SK-N-SH (cell line): ENCODE data around the gene TNXB. TPM values are rescaled to one million over a fixed set of nuclear protein-coding genes. Genes with fewer than 3 reads are reported as not detected.

Experiments
- CTCF ChIA-PET: fragments of 300-600, 350-600 bp; formaldehyde crosslinking; extraction: SDS; loops from one replicate; lab custom pipeline; 2021; lab: Yijun Ruan, JAX
- POLR2A ChIA-PET: fragments of 350-600 bp; sonication (Branson Sonifier 250); formaldehyde crosslinking; extraction: SDS; loops from one replicate; lab custom pipeline; 2020; ENCODE audit warnings: antibody characterized with exemption, inconsistent platforms; lab: Yijun Ruan, JAX
- DNase-seq: peaks from one replicate; pipeline ENCODE4 v3.0.0; 2012
- H2AFZ ChIP-seq: fragments of 200-600 bp; sonication (generic); 2 replicates; pipeline ENCODE4 v1.8.1; 2016; ENCODE audit warnings: antibody characterized with exemption, mild to moderate bottlenecking, low read depth
- H3F3A ChIP-seq: fragments of 200-600 bp; sonication (generic); replicated peaks from 2 replicates; pipeline ENCODE3; 2016; ENCODE audit warnings: antibody characterized with exemption, mild to moderate bottlenecking; ENCODE audit not compliant: insufficient read depth
- H3K27ac ChIP-seq, 2 experiments: fragments of 200-500 bp in 1 of 2; fragments of 200-600 bp in 1 of 2; sonication (Bioruptor generic) in 1 of 2; sonication (generic), shearing (Covaris generic) in 1 of 2; 2 replicates each; pipeline versions ENCODE4 v1.5.1 to v1.6.1; 2014 to 2016; ENCODE audit warnings: low read depth in 2 of 2, inconsistent platforms in 1 of 2, low read length in 1 of 2, mild to moderate bottlenecking in 1 of 2, mixed read lengths in 1 of 2
- H3K27me3 ChIP-seq: fragments of 200-600 bp; sonication (generic), shearing (Covaris generic); 2 replicates; pipeline ENCODE4 v1.6.1; 2016; ENCODE audit warnings: mixed run types; ENCODE audit not compliant: insufficient read depth
- H3K36me3 ChIP-seq, 2 experiments: fragments of 200-500 bp in 1 of 2; fragments of 200-600 bp in 1 of 2; sonication (Bioruptor generic) in 1 of 2; sonication (generic) in 1 of 2; replicated peaks in 1 of 2; 2 replicates each; pipeline versions ENCODE3 to v1.5.1; 2014 to 2016; ENCODE audit warnings: low read length in 1 of 2, mild to moderate bottlenecking in 1 of 2; ENCODE audit not compliant: insufficient read depth in 2 of 2, control insufficient read depth in 1 of 2
- H3K4me1 ChIP-seq, 2 experiments: fragments of 200-500 bp in 1 of 2; fragments of 200-600 bp in 1 of 2; sonication (Bioruptor generic) in 1 of 2; sonication (generic), shearing (Covaris generic) in 1 of 2; 2 replicates each; pipeline versions ENCODE4 v1.5.1 to v1.6.1; 2014 to 2016; ENCODE audit warnings: low read depth in 1 of 2, low read length in 1 of 2, mixed run types in 1 of 2; ENCODE audit not compliant: insufficient read depth in 2 of 2, control insufficient read depth in 1 of 2
- H3K4me2 ChIP-seq: fragments of 200-600 bp; sonication (generic), shearing (Covaris generic); 2 replicates; pipeline ENCODE4 v1.6.1; 2017; ENCODE audit warnings: mixed run types
- H3K4me3 ChIP-seq, 2 experiments: fragments of 200-500 bp in 1 of 2; fragments of 200-600 bp in 1 of 2; sonication (Bioruptor generic) in 1 of 2; sonication (generic), shearing (Covaris generic) in 1 of 2; 2 replicates each; pipeline versions ENCODE4 v1.5.1 to v1.8.1; 2014 to 2016; ENCODE audit warnings: low read depth in 2 of 2, inconsistent platforms in 1 of 2, low read length in 1 of 2, mild to moderate bottlenecking in 1 of 2, mixed read lengths in 1 of 2, moderate library complexity in 1 of 2
- H3K79me2 ChIP-seq: fragments of 200-600 bp; sonication (generic); 2 replicates; pipeline ENCODE4 v1.8.1; 2017; ENCODE audit warnings: mild to moderate bottlenecking; ENCODE audit not compliant: insufficient read depth
- H3K9ac ChIP-seq: fragments of 200-600 bp; sonication (generic); 2 replicates; pipeline ENCODE4 v1.6.1; 2017; ENCODE audit warnings: mixed run types
- H3K9me2 ChIP-seq: fragments of 200-600 bp; sonication (generic); 2 replicates; pipeline ENCODE4 v1.6.1; 2017; ENCODE audit warnings: mixed run types
- H3K9me3 ChIP-seq: fragments of 200-600 bp; sonication (generic); 2 replicates; pipeline ENCODE4 v1.6.1; 2017; ENCODE audit warnings: mixed run types, mild to moderate bottlenecking, moderate library complexity
- H4K20me1 ChIP-seq: fragments of 200-600 bp; sonication (generic); 2 replicates; pipeline ENCODE4 v1.6.1; 2017; ENCODE audit warnings: mild to moderate bottlenecking, mixed run types; ENCODE audit not compliant: insufficient read depth
- CHD2 ChIP-seq: fragments of 150-350 bp; IDR thresholded peaks from 2 replicates; pipeline ENCODE4 v1.6.1; 2018; ENCODE audit warnings: low read length; ENCODE audit not compliant: partially characterized antibody
- ELF1 ChIP-seq: IDR thresholded peaks from 2 replicates; pipeline ENCODE4 v1.4.0; 2012
- EP300 ChIP-seq, 2 experiments: IDR thresholded peaks; 2 replicates each; pipeline versions ENCODE4 v1.4.0 to v1.6.1; 2012; ENCODE audit warnings: borderline replicate concordance in 1 of 2, low read depth in 1 of 2, low read length in 1 of 2
- EZH2phosphoT487 ChIP-seq: fragments of 200-600 bp; sonication (generic); IDR thresholded peaks from 2 replicates; pipeline ENCODE4 v1.6.1; 2017; ENCODE audit warnings: low read depth, mixed run types, mild to moderate bottlenecking, antibody characterized with exemption, moderate library complexity, borderline replicate concordance
- FOXJ3 ChIP-seq: sonication (generic); formaldehyde crosslinking; IDR thresholded peaks from 2 replicates; pipeline ENCODE4 v1.5.1; 2020; ENCODE audit warnings: mild to moderate bottlenecking, missing genetic modification reagents
- FOXM1 ChIP-seq: IDR thresholded peaks from 2 replicates; pipeline ENCODE4 v1.4.0; 2012; ENCODE audit warnings: low read depth, mild to moderate bottlenecking
- GABPA ChIP-seq: IDR thresholded peaks from 2 replicates; pipeline ENCODE4 v1.4.0; 2012; ENCODE audit warnings: low read depth, mild to moderate bottlenecking
- GATA2 ChIP-seq: sonication (generic); formaldehyde crosslinking; IDR thresholded peaks from 2 replicates; pipeline ENCODE4 v1.5.0; 2020; ENCODE audit warnings: mild to moderate bottlenecking, missing genetic modification reagents
- JUND ChIP-seq: IDR thresholded peaks from 2 replicates; pipeline ENCODE4 v1.4.0; 2012
- NRF1 ChIP-seq: IDR thresholded peaks from 2 replicates; pipeline ENCODE4 v1.6.1; 2012; ENCODE audit warnings: low read depth, mild to moderate bottlenecking, low read length
- RCOR1 ChIP-seq: fragments of 150-350 bp; IDR thresholded peaks from 2 replicates; pipeline ENCODE4 v1.6.1; 2017; ENCODE audit warnings: antibody characterized with exemption, low read length
- SIN3A ChIP-seq: IDR thresholded peaks from 2 replicates; pipeline ENCODE4 v1.6.1; 2012; ENCODE audit warnings: low read depth, mild to moderate bottlenecking, low read length, moderate library complexity, borderline replicate concordance
- TAF1 ChIP-seq: IDR thresholded peaks from 2 replicates; pipeline ENCODE4 v1.6.1; 2012; ENCODE audit warnings: low read depth, mild to moderate bottlenecking, low read length, moderate library complexity, borderline replicate concordance
- TEAD4 ChIP-seq: IDR thresholded peaks from 2 replicates; pipeline ENCODE4 v1.4.0; 2012; ENCODE audit warnings: mild to moderate bottlenecking, borderline replicate concordance; ENCODE audit not compliant: insufficient read depth
- WGBS: methylation state at CpG from one replicate; pipeline ENCODE4 v1.1.6; 2017; ENCODE audit warnings: low lambda C conversion rate; 5-methylcytosine and 5-hydroxymethylcytosine counted together
- polyA plus RNA-seq, 3 experiments: library from polyadenylated mRNA; depleted of rRNA; stranded (reverse); fragments of >200 nt; gene quantifications; 2 replicates each; pipeline ENCODE4 v1.2.3, GENCODE V29; 2012
- TF ChIP-seq, protein P1 (sequence below): IDR thresholded peaks from 2 replicates; pipeline ENCODE4; 2012
- TF ChIP-seq, protein P2 (sequence below): IDR thresholded peaks from 2 replicates; pipeline ENCODE4 v1.6.1; 2012; ENCODE audit warnings: mild to moderate bottlenecking, low read depth, low read length, moderate library complexity
- TF ChIP-seq, protein P3 (sequence below): fragments of 150-350 bp; IDR thresholded peaks from 2 replicates; pipeline ENCODE4 v1.6.1; 2017; ENCODE audit warnings: antibody characterized with exemption, low read length, low read depth, borderline replicate concordance
- TF ChIP-seq, protein P4 (sequence below): IDR thresholded peaks from 2 replicates; pipeline ENCODE4 v1.4.0; 2012; ENCODE audit warnings: low read depth, borderline replicate concordance

The TNXB gene
- polyA plus RNA-seq, 1 of the 3 experiments (the other 2 are of a cell fraction), result 0.48 TPM

DNA sequence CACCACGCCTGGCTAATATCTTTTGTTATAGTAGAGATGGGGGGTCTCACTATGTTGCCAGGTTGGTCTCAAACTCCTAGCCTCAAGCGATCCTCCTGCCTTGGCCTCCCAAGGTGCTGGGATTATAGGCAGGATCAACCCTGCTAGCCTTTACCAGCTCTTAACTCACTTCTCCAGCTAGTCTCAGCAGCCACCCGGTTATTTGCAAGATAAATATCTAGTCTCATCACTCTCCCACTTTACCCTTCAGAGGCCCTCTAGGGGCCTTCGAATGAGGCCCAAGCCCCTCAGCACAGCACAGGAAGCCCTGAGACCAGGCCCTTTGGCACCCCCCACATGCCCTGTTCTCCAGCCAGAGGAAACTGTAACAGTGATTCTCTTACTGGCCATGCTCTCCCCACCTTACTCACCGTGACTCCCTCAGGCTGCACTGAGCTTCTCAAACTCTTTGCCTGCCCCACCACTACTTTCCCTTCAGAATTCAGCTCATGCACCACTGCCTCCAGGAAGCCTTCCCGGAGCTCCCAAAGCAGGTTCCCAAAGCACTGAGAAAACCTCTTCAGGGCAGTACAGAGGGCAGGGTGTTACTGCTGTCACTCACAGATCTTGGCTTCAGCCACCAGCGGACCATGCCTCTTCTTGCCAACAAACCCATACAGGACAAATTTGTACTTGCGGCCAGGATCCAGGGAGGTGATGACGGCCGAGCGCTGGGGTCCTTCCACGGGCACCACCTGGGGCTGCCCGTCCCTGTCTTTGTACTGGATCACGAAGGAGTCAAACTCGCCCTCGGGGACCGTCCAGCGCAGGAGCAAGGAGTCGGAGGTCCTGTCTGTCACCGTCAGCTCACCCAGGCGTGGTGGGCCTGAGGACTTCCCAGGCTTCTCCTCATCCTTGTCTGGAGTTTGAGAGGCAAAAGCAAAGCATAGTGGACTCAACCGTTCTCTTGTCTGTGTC, 25.0 kb downstream of the TNXB start (continued):
- TF ChIP-seq, protein P1, sequence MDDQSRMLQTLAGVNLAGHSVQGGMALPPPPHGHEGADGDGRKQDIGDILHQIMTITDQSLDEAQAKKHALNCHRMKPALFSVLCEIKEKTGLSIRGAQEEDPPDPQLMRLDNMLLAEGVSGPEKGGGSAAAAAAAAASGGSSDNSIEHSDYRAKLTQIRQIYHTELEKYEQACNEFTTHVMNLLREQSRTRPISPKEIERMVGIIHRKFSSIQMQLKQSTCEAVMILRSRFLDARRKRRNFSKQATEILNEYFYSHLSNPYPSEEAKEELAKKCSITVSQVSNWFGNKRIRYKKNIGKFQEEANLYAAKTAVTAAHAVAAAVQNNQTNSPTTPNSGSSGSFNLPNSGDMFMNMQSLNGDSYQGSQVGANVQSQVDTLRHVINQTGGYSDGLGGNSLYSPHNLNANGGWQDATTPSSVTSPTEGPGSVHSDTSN, result no peak
- TF ChIP-seq GABPA (no peak), EP300 (IDR thresholded peaks at IDR 0.05; ENCODE audit: borderline replicate concordance in 1 of 2, low read depth in 1 of 2, low read length in 1 of 2) (no peak)

DNA sequence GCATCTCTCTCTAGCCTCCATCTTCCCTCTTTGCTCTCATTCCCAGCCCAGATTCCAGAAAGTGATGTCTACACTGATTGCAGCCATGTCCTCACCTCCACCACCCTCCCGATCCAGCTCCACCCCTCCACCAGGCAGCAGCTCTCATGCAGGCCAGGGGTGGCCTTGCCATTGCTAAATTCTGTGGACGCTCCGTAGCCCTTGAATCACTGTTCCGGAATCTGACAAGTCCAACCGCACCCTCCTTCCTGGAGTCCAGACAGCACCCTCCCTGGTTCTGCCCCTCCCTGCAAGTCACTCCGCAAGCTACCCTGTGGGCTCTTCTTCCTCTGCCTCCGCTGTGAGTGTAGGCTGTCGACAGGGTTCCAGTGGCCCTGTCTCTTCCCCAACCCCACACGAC, 26.2 kb downstream of the TNXB start:
- CTCF ChIA-PET, result interaction anchor here (0.7 to 1.6 kb wide), 3 partner anchors 35 to 112 kb away, joined by 3 to 5 read pairs (median 3); no protein-coding TSS in a partner anchor
- no peaks in the 10 kb centered on the region for H3K79me2 ChIP-seq
- POLR2A ChIA-PET, result no interaction called here

More for the DNA sequence above, 26.2 kb downstream of the TNXB start:
- Histone ChIP-seq H3K9me2 (no peaks in the 10 kb centered on the region), H3K27ac (no peak overlapping the region), H3K9ac (no peak overlapping the region), H4K20me1 (no peaks in the 10 kb centered on the region), H2AFZ (no peak overlapping the region)
- WGBS, result 75% methylated on average over 9 of the region's 9 CpGs
- TF ChIP-seq, protein P2, sequence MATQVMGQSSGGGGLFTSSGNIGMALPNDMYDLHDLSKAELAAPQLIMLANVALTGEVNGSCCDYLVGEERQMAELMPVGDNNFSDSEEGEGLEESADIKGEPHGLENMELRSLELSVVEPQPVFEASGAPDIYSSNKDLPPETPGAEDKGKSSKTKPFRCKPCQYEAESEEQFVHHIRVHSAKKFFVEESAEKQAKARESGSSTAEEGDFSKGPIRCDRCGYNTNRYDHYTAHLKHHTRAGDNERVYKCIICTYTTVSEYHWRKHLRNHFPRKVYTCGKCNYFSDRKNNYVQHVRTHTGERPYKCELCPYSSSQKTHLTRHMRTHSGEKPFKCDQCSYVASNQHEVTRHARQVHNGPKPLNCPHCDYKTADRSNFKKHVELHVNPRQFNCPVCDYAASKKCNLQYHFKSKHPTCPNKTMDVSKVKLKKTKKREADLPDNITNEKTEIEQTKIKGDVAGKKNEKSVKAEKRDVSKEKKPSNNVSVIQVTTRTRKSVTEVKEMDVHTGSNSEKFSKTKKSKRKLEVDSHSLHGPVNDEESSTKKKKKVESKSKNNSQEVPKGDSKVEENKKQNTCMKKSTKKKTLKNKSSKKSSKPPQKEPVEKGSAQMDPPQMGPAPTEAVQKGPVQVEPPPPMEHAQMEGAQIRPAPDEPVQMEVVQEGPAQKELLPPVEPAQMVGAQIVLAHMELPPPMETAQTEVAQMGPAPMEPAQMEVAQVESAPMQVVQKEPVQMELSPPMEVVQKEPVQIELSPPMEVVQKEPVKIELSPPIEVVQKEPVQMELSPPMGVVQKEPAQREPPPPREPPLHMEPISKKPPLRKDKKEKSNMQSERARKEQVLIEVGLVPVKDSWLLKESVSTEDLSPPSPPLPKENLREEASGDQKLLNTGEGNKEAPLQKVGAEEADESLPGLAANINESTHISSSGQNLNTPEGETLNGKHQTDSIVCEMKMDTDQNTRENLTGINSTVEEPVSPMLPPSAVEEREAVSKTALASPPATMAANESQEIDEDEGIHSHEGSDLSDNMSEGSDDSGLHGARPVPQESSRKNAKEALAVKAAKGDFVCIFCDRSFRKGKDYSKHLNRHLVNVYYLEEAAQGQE, result no peak
- TF ChIP-seq RCOR1 (no peak), TEAD4 (no peak), JUND (no peak), TAF1 (no peak), GATA2 (CRISPR knock-in tag) (no peak), FOXM1 (no peak), ELF1 (no peak), CHD2 (no peak), EZH2phosphoT487 (no peak), FOXJ3 (CRISPR knock-in tag) (no peak), NRF1 (no peak), SIN3A (no peak)
- TF ChIP-seq, protein P3, sequence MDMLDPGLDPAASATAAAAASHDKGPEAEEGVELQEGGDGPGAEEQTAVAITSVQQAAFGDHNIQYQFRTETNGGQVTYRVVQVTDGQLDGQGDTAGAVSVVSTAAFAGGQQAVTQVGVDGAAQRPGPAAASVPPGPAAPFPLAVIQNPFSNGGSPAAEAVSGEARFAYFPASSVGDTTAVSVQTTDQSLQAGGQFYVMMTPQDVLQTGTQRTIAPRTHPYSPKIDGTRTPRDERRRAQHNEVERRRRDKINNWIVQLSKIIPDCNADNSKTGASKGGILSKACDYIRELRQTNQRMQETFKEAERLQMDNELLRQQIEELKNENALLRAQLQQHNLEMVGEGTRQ, result no peak
- TF ChIP-seq, protein P4, sequence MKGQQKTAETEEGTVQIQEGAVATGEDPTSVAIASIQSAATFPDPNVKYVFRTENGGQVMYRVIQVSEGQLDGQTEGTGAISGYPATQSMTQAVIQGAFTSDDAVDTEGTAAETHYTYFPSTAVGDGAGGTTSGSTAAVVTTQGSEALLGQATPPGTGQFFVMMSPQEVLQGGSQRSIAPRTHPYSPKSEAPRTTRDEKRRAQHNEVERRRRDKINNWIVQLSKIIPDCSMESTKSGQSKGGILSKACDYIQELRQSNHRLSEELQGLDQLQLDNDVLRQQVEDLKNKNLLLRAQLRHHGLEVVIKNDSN, result no peak
- TF ChIP-seq, protein P1, result no peak
- TF ChIP-seq, all 33 proteins: peak for 0
- DNase-seq, result no peak
- Histone ChIP-seq H3F3A (no peaks in the 10 kb centered on the region), H3K4me2 (no peak overlapping the region), H3K27me3 (peaks cover 14% of the 10 kb centered on the region), H3K9me3 (no peaks in the 10 kb centered on the region), H3K4me3 (no peak overlapping the region), H3K4me1 (peaks cover 0 to 18% of the 10 kb centered on the region in 2 experiments; a peak in 2 of 4 replicates), H3K36me3 (no peaks in the 10 kb centered on the region)
